Measurements from ENCODE around the gene PRIMPOL.

PRIMPOL gene

DNA sequence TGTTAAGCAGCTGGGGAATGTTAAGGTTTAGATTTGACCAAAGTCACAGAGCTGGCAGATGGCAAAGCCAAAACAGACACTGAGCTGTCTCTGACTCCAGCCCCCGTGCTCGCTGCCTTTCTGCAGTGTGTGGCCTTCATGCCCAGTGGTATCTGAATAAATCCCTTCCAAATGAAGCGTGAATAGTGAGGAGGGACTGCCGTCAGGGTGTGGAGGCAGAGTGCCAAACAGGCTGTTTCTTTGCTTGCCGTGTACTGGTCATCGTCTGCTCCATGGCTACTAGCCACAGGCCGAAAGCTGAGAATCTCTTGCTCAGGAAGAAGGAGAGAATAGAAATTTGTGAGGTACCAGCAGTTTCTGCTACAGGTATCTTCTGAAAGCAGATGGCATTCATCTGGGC lies 19.7 kb downstream of the PRIMPOL start:
- DNase-seq: no peak

DNA sequence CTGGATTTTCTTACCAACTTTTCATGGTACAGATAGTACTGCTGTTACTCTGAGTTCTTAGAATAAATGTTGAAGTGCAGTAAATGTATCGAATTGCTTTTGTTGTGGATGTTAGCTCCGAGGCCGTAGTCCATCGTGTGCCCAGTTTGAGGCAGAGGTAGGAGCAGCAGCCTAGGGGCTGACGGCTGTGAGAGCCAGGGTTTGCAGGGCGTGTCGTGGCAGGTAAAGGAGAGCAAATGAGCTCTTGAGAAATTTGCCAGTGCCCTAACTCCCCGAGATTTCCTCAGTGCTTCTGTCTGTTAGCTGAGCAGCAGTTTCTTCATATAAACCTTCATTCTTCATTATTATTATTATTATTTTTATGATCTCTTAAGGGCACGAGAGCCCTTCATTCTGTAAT lies 21.6 kb downstream of the PRIMPOL start:
- no peak for DNase-seq

DNA sequence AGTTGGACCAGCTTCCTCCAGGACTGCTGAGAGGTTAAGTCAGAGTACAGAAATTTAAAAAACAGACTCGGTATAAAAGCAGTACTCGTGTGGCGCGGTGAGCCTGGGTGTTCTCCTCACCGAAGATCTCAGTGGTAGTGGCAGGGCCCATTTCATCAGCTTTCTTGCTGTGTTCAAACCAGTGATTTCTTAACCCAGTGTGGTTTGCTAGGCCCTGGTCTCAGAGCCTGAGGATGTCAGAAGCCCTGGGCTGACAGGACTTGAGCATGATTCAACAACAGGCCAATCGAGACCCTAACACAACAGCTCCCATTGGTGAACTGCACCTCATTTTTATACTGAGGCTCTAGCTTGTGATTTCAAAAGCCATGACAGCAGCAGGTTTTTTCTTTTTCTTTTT lies 23.2 kb downstream of the PRIMPOL start:
- no peak for DNase-seq

DNA sequence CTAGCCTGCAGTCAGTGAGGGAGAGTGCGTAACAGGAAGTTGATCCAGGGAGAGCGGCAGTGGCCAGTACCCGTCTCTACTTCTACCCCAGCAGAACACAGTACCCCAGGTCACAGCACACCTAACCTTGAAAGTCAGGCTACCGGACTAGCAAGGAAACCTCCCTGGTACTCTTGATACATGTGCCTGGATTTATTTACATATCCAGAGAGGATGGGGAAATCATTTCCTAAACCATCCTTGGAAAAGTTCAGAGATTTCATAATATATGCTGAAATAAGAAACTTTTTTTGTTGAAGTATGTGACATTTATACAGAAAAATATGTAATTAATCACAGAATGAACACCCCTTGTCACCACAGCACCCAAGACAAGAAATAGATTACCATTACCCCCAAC lies 24.5 kb downstream of the PRIMPOL start:
- no peak for DNase-seq

DNA sequence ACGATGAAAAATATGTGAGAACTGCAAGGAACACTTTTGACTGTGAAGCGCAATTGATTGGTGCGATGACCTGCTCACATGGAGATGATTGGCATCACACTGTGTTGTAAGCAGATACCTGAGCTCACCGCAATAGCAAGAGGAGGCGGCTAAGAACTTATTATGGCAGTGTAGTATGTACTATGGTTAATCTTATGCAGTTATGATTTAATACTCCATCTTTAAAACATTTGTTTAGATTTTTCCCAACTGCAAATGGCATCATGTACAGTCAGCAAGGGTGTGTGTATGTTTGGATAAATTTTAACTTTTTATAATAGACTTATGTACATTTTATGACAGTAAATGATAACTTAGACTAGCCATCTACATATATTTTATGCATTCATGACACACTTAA lies 25.5 kb downstream of the PRIMPOL start:
- DNase-seq: no peak

DNA sequence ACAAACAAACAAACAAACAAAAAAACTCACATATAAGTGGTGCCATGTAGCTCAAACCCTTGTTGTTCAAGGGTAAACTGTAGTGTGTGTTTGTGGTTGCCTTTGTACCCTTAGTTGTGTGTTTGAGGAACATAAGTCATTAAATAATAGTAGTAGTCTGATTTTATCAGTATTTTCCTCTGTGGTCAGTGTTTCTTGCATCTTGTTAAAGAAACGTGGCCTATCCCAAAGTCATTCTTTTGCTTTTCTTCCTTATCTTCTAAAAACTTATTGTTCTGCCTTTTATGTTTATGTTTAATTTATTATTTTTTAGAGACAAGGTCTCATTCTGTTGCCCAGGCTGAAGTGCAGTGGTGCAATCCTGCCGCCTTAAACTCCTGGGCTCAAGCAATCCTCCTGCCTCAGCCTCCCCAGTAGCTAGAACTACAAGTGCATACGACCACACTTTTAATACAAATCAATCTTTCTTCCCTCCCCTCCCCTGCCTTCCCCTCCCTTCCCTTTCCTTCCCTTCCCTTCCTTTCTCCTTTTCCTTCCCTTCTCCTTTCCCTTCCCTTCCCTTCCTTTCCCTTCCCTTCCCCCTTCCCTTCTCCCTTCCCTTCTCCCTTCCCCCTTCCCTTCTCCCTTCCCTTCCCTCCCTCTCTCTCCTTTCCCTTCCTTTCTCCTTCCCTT lies 26.4 kb downstream of the PRIMPOL start:
- DNase-seq: no peak

DNA sequence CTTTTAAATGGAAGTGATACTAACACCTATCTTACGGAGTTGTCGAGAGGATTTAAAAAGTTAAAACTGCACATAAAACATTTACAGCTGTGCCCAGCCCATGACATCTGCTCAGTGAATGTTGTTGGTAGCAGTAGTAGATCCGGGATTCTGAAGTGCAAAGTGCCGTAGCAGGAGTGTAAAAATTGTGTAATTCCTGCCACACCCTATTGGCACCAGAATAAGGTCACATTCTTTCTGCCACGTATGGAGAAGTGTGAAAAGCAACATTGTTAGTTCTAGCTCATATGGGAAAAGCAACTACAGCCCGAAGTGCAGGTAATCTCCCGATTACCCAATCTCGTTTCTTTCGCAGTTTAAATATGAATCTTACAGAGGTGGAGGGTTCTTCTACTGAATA lies 31.2 kb downstream of the PRIMPOL start:
- no peak for DNase-seq

DNA sequence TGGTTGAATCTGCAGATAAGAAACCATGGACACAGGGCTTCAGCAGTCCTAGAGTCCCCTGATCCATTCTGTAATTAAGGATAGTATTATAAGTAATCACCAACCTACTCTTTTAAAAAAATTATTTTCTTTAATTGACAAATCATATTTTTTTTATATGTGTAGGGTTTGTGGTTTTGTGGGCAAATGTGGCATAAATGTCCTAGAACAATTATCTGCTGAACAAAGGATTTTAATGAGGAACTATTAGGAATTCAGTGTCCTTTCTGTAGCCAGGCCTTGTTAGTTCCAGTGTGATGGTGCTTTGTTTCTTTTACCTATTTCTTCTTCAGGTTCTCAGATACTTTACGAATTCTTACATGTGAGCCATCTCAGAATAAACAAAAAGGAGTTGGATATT lies 32.4 kb downstream of the PRIMPOL start:
- no peak for DNase-seq

DNA sequence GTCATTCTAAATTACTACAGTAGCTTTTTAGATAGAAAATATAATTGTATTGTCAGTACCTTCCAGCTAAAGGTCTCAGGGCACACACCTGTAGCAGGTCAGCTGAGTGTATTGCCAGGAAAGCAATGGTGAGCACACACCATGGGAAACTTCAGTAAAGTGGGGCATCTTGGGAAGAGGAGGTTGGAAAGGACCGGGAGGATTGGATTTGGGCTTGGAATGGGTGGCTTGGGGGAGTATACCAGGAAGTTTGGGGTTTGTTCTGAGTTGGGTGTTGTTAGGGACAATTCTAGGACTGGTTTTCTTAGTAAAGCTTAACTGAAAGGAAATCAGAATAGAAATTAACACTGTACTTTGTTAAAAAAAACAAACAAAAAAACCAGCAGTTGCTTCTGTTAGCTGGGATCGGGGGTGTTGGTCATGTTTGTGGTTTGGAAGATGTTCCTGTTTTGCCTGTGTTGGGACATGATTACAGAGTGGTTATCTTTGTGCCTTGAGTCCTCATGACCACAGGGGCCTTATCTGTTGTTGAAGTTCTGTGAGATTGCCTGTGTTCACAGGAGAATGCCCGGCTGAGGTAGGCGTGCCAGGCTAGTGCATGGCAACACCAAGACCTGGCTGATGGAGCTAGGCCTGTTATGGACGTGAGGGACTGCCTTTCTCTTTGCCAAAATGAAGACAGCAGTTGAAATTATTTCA lies 35.1 kb downstream of the PRIMPOL start:
- no peak for DNase-seq

DNA sequence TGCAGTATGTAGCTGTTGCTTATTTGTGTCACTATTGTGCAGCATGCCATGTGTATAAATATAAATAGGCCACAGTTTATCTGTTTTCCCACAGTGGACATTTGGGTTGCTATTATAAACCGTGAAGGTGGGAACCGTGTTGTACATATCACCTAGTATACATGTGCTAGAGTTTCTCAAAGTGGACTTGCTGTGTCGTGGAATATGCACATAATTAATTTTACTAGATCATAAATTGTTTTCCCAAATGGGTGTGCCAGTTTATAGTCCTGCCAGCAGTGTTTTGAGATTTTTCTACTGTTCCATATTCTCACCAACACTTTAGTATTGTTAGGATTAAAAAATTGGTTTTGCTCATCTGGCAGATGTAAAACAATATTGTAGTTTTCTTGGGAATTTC lies 38.5 kb downstream of the PRIMPOL start:
- no peak for DNase-seq

DNA sequence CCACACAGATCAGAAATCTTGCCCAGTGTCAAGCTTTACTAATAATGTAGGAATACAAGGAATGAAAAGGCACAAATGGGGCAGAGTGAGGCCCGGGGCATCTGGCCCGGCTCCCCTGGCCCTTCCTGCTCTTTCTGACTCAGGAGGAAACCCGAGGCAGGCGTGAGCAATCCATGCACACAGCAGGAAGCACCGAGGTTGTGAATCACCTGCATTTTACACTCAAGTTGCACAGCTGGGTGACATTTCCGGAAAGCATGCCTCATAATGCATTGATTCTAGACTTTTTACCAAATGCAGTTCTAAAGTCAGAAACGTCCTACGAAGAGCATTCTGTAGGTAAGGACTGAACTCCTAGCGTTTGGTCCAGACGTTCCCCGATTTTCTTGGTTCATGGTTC lies 38.9 kb downstream of the PRIMPOL start:
- DNase-seq: no peak

DNA sequence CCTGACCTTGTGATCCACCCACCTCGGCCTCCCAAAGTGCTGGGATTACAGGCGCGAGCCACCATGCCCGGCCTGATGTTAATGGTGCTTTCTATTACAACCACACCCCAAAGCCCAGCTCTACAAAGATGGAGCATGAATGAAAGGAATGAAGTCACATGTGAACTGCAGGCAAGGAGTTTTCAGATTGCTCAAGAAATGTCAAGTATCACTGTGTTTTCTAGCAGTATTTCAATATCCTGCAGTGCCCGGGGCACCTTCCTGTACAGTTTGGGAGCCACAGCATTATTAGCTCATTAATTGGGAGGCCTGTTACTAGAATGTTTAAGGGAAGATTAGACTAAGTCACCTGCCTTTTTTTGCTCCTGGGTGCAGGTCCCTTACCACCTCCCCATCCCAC lies 40.1 kb downstream of the PRIMPOL start:
- DNase-seq: no peak

DNA sequence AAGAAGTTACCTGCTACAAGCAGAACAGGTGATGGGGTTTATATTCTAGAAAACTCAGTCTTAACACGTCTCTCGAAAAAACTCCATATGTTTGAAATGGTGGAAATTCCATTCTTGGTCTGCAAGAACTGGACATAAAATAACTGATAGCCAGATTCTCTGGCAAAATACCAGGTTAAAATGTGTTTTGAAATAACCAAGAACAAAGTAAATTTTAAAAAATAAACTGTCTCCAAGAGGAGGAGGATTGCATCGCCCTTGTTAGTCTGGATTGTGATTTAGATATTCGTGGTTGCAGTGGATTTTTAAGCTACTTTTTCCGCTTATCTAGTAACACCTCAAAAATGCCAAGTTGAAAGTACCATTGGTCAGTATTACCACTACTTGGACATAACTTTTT lies 43.5 kb downstream of the PRIMPOL start:
- DNase-seq: no peak

DNA sequence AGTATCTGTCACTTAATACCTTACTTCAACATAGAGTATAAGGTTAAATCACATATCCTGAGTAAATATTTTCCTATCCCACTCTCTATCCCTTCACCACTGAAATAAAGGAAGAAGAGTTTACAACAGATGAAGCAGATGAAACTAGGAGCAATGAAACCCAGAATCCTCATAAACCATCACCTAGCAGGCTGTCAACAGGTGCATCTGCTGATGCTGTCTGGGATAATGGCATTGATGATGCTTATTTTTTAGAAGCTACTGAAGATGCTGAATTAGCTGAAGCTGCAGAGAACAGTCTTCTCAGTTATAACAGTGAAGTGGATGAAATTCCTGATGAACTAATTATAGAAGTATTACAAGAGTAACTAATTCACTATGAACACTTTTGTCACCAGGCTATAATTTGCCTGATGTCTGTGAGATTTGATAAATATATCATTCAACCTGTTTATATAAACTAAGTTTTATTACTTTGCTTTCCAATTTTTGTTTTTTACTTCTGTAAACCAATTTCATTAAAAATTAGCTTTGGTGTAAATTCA lies 44.9 kb downstream of the PRIMPOL start:
- no peak for DNase-seq

DNA sequence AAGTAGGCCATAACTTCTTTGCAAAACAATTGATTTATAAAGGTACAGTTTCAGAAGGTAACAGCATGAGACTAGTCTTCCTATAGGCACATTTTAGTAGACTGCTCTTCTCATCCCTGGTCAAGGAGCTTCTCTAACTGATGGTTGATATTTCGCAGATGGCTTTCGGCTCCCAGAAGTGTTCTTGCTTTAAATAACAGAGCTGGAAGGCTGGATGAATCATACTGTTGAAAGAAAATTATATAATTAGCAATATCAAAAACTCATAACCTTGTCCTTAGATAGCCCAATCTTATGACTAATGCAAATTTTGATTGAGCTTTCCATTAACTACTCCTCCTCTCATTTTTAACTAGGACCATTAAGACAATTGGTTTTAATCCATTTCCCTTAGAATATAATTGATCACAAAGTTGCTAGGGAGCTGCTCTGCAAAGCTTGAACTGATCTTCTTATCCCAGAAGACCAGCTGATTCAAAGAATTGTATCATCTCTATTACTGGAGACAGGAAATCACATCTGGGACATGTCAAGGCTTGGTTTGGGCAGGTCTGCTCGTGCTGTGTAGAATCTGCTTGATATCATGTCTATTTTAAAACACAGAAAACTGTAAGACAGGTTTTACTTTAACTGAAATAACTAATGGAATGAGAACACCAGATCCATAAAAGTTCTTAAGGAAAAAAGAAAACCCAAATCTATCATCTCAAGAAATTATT lies 45.8 kb downstream of the PRIMPOL start:
- no peak for DNase-seq

DNA sequence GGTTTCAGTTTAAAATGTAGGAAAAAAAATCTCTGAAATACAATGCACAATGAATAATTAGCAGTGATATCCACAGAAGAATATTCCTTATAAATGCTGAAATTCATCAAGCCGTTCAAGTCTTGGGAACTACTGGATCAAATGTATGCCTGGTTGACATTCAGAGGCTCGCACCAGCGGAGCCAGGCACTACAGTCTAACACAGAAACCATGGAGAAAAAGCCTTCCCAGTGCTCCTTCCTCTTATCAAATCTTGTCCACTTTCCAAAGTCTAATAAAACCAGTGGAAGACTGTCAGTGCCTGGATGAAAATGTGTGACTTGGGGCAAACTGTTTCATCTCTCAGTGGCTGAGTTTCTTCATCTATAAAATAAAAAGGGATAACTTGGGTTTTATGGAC lies 48.4 kb downstream of the PRIMPOL start:
- DNase-seq: no peak

DNA sequence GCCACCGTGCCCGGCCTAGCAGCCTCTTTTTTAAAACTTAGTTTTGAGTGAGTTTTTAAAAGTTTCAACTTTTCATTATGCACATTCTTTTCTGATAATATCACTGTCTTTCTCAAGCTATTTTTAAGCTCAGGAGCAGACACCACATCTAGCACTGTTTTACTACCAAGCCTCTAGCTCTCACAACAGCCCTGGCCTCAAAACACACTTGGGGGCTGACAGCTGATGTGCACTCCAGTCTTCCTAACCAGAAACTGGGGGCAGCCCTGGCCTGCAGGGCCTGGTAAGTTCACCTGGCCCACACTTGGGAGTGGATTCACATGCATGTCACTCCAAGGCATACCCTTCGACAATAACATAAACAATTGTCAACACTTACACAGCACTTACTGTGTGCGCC lies 50.4 kb downstream of the PRIMPOL start:
- DNase-seq: no peak

DNA sequence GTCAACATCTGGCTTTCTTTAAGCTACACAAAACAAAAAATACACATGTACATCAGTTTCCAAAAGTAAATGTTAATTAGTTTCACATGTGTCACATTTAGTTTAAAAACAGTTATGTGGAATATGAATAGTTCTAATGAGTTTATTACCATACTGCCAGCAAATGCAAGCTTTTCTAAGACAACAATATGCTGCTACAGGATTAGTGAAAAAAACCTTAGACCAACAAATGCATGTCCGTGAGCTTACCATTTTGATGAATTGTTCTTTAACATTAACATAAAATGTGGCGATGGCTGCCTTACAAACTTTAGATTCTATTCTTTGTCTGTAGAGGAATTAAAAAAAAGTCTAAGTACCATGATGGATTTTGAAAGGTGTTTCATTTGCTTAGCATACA lies 52.6 kb downstream of the PRIMPOL start:
- no peak for DNase-seq

DNA sequence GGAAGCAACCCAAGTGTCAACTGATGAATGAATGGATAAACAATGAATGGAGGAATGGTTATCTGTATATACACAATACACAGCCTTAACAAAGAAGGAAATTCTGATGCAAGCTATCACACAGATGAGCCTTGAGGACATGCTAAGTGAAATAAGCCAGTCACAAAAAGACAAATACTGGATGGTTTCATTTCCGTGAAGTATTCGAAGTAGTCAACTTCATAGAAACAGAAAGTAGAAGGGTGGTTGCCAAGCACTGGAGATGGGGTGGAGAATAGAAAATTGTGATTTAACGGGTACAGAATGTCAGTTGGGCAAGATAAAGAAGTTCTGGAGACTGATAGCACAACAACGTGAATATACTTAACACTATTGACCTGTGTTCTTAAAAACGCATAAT lies 56.2 kb downstream of the PRIMPOL start:
- DNase-seq: no peak

DNA sequence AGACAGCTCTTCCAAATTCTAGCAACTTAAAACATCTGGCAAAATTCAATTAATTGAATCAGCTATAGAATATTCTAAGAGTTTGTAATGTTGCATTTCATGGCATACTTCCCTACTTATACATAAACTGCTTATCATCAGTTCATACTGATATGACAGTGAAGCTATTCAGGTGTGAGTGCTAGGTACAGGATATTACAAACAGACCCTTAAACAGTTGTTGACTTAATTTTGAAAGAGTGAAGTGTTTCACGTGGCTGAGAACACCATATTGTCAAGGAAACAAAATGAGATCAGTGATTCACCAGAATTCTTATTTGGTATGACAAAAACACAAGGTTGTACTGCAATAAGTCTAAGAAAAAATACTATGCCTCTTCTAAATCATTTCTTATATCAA lies 56.9 kb downstream of the PRIMPOL start:
- DNase-seq: no peak

DNA sequence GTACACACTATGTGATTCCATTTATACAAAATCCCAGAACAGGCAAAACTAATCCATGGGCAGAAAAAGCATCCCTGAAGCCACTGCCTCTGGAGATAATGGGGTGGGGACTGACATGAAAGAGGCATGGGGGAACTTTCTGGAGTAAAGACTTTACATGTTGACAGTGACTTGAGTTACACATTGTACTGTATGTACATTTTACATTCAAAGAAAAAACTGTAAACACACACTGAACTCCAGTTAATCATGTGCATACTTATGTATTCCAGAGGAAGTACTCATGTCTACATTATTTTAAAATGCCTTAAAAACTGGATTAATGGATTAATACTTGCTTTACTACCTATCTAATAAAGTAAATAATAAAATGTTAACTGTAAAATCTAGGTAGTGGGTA lies 62.8 kb downstream of the PRIMPOL start:
- no peak for DNase-seq

DNA sequence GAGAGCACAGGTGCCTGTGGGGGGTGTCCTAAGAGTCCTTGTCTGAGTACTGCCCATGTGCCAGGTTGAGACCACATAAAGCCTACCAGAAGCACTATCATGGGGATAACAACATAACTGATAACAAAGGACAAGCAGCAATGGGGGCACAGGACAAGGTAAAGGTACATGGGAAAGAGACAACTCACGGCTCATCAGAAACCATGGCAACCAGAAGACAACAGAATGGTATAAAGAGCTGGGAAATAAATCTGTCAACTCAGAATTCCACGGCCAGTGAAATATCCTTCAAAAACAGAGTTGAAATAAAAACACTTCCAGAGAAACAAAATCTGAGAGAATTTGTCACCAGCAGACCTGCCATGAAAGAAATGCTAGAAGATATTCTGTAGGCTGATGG lies 64.3 kb downstream of the PRIMPOL start:
- DNase-seq: no peak

DNA sequence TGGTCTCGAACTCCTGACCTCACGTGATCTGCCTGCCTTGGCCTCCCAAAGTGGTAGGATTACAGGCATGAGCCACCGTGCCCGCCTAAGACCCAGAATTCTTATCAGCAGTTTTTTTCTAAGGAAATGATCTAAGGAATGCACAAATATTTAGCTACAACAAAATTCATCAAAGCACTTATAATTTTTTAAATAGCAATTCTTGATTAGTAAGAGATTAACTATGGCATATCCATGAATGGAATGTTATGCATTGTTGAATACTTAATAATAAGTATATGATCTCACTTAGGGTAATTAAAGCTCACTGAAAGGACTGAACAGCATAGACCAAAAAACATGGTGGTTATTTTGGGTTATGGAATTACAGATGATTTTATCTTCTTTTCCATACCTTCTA lies 66.0 kb downstream of the PRIMPOL start:
- DNase-seq: no peak

DNA sequence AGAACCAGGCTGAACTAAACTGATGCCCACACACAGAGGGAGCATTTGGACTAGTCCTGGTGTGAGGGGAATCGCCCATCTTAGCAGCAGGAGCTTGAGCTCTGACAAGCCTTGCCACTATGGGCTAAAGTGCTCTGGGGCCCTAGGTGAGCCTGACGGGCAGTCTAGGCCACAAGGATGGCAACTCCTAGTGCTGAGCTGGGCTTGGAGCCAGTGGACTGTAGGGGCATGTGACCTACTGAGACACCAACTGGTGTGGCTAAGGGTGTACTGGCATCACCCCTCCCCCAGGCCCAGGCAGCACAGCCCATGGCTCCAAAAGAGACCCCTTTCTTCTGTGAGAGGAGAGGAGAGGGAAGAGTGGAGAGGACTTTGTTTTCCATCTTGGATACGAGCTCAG lies 69.9 kb downstream of the PRIMPOL start:
- no peak for DNase-seq

All from stimulated activated naive CD4-positive, alpha-beta T cell treated with Interleukin-2 at 50 U/mL for 16 hours (primary cell).